HepG2 (cell line): Measurements from ENCODE around the gene ZNF821. TPM values are rescaled to one million over a fixed set of nuclear protein-coding genes. Genes with fewer than 3 reads are reported as not detected.

Source experiments
- ATAC-seq: fragments of 200-7000 bp; cut with Tn5 transposase; 3 replicates; pipeline ENCODE4 v1.9.1; 2020; ENCODE audit warnings: mild to moderate bottlenecking, moderate library complexity
- BruUV-seq: library from RNA; stranded (reverse); fragments of 400-500 nt; replicated peaks from 2 replicates; lab custom pipeline; 2021; lab: Mats Ljungman, UMichigan
- CTCF ChIA-PET: fragments of 300-600 bp; formaldehyde crosslinking; extraction: SDS; loops from one replicate; lab custom pipeline; 2021; ENCODE audit warnings: low total read pairs, inconsistent platforms, low intra/inter-chr PET ratio; lab: Yijun Ruan, JAX
- POLR2A ChIA-PET: fragments of 350-600 bp; sonication (Branson Sonifier 250); formaldehyde crosslinking; loops from one replicate; lab custom pipeline; 2020; ENCODE audit warnings: antibody characterized with exemption, inconsistent platforms; lab: Yijun Ruan, JAX
- DNase-seq: peaks from one replicate; pipeline ENCODE4 v3.0.0-alpha.2; 2015; ENCODE audit warnings: low spot score
- FAIRE-seq: peaks from 3 replicates; lab custom pipeline; 2011; peaks lifted over from hg19 to GRCh38; lab: Jason Lieb, UNC
- H2AFZ ChIP-seq: one replicate; pipeline ENCODE4 v1.6.1; 2011; ENCODE audit warnings: low read length, inconsistent platforms
- H3K27ac ChIP-seq: fragments of 300-600 bp; 3 replicates; pipeline ENCODE4 v1.8.0; 2011; ENCODE audit warnings: mixed run types, mild to moderate bottlenecking, mixed read lengths, low read length, inconsistent platforms; ENCODE audit not compliant: insufficient read depth; ENCODE audit errors: extremely low read length
- H3K27me3 ChIP-seq, 2 experiments: fragments of 200-600 bp in 1 of 2; 2 replicates in 1 of 2; 3 replicates in 1 of 2; pipeline versions ENCODE4 v1.6.0 to v1.8.0; 2011; ENCODE audit warnings: low read length in 2 of 2, mild to moderate bottlenecking in 2 of 2, moderate library complexity in 2 of 2, inconsistent platforms in 1 of 2; ENCODE audit not compliant: insufficient read depth in 2 of 2, control insufficient read depth in 1 of 2
- H3K36me3 ChIP-seq, 2 experiments: fragments of 200-600 bp in 1 of 2; replicated peaks in 1 of 2; 2 replicates in 1 of 2; 3 replicates in 1 of 2; pipeline versions ENCODE4 v1.5.1 to v1.8.0; 2011; ENCODE audit warnings: low read length in 2 of 2, inconsistent platforms in 1 of 2; ENCODE audit not compliant: insufficient read depth in 2 of 2, control insufficient read depth in 1 of 2
- H3K4me1 ChIP-seq: 2 replicates; pipeline ENCODE4 v1.5.1; 2012; ENCODE audit warnings: low read length, inconsistent platforms; ENCODE audit not compliant: insufficient read depth
- H3K4me2 ChIP-seq: 2 replicates; pipeline ENCODE4 v1.6.0; 2011; ENCODE audit warnings: low read depth, low read length, inconsistent platforms
- H3K4me3 ChIP-seq, 3 experiments: fragments of 200-600 bp in 1 of 3; sonication (generic), shearing (Covaris generic) in 1 of 3; replicated peaks in 1 of 3; 2 replicates each; pipeline ENCODE4 v1.5.1; 2011 to 2016; ENCODE audit warnings: low read length in 3 of 3, inconsistent platforms in 2 of 3, low read depth in 2 of 3, mild to moderate bottlenecking in 2 of 3, control low read depth in 1 of 3, mixed read lengths in 1 of 3; ENCODE audit not compliant: insufficient read depth in 1 of 3
- H3K79me2 ChIP-seq: one replicate; pipeline ENCODE4 v1.6.1; 2011; ENCODE audit warnings: low read length, inconsistent platforms; ENCODE audit not compliant: insufficient read depth
- H3K9ac ChIP-seq: 2 replicates; pipeline ENCODE4 v1.6.0; 2011; ENCODE audit warnings: mild to moderate bottlenecking, low read depth, low read length, inconsistent platforms; ENCODE audit not compliant: insufficient read depth
- H3K9me3 ChIP-seq: 2 replicates; pipeline ENCODE4 v1.5.1; 2012; ENCODE audit warnings: mild to moderate bottlenecking, low read length
- H4K20me1 ChIP-seq: 2 replicates; pipeline ENCODE4 v1.6.0; 2011; ENCODE audit warnings: inconsistent platforms, mild to moderate bottlenecking, low read length, moderate library complexity; ENCODE audit not compliant: insufficient read depth
- BORCS8-MEF2B ChIP-seq: sonication (generic); formaldehyde crosslinking; IDR thresholded peaks from 2 replicates; pipeline ENCODE4 v1.8.0; 2022; ENCODE audit warnings: mild to moderate bottlenecking, missing genetic modification reagents
- ETS1 ChIP-seq: sonication (generic); formaldehyde crosslinking; IDR thresholded peaks from 2 replicates; pipeline ENCODE4 v1.4.0; 2020; ENCODE audit warnings: missing genetic modification reagents
- GFI1 ChIP-seq: sonication (generic); formaldehyde crosslinking; IDR thresholded peaks from 2 replicates; pipeline ENCODE4 v1.5.0; 2020; ENCODE audit warnings: missing genetic modification reagents, mild to moderate bottlenecking, borderline replicate concordance
- ISX ChIP-seq: sonication (generic); formaldehyde crosslinking; conservative IDR thresholded peaks from 2 replicates; pipeline ENCODE4 v1.5.0; 2020; ENCODE audit warnings: missing genetic modification reagents
- JUND ChIP-seq: sonication (generic); formaldehyde crosslinking; IDR thresholded peaks from 2 replicates; pipeline ENCODE4 v1.8.0; 2022; ENCODE audit warnings: mild to moderate bottlenecking, missing genetic modification reagents
- MIER3 ChIP-seq: IDR thresholded peaks from 2 replicates; pipeline ENCODE4 v1.6.1; 2016; ENCODE audit warnings: missing compliant biosample characterization, borderline replicate concordance
- PHB2 ChIP-seq: fragments of 450-650 bp; IDR thresholded peaks from 2 replicates; pipeline ENCODE4 v1.6.1; 2018; ENCODE audit not compliant: partially characterized antibody
- SOX13 ChIP-seq, 3 experiments: fragments of 450-650 bp in 1 of 3; sonication (generic) in 1 of 3; formaldehyde crosslinking in 1 of 3; IDR thresholded peaks in 2 of 3; conservative IDR thresholded peaks in 1 of 3; 2 replicates each; pipeline versions ENCODE4 v1.5.0 to v1.6.1; 2016 to 2020; ENCODE audit warnings: antibody characterized with exemption in 1 of 3, mild to moderate bottlenecking in 1 of 3, missing compliant biosample characterization in 1 of 3, missing genetic modification reagents in 1 of 3, moderate library complexity in 1 of 3
- SOX6 ChIP-seq, 2 experiments: fragments of 450-650 bp in 1 of 2; sonication (generic) in 1 of 2; formaldehyde crosslinking in 1 of 2; IDR thresholded peaks; 2 replicates each; pipeline versions ENCODE4 v1.4.0 to v1.6.1; 2017 to 2020; ENCODE audit warnings: antibody characterized with exemption in 1 of 2, mild to moderate bottlenecking in 1 of 2, missing genetic modification reagents in 1 of 2
- ZNF264 ChIP-seq: sonication (generic); formaldehyde crosslinking; IDR thresholded peaks from 2 replicates; pipeline ENCODE4 v1.4.0; 2020; ENCODE audit warnings: missing genetic modification reagents
- ZNF556 ChIP-seq: sonication (generic); formaldehyde crosslinking; IDR thresholded peaks from 2 replicates; pipeline ENCODE4 v1.4.0; 2020; ENCODE audit warnings: mild to moderate bottlenecking, missing genetic modification reagents, borderline replicate concordance
- WGBS: methylation state at CpG from one replicate; pipeline ENCODE4 v1.1.6; 2017; ENCODE audit warnings: low lambda C conversion rate; 5-methylcytosine and 5-hydroxymethylcytosine counted together
- in situ Hi-C: cut with HindIII; loops from 2 replicates; pipeline ENCODE4 v1.10.0; 2017; ENCODE audit warnings: low pct_unique_long_range_greater_than_20kb; ENCODE audit not compliant: extremely low pct_ligation_motif_present
- intact Hi-C: fragments of 100-400 bp; cut with micrococcal nuclease; formaldehyde crosslinking; loops from one replicate; pipeline ENCODE4 v1.10.0; 2022; ENCODE audit not compliant: unreplicated experiment
- polyA plus RNA-seq, 8 experiments: library from polyadenylated mRNA; depleted of rRNA in 3 of 8; stranded (reverse) in 7 of 8; unstranded in 1 of 8; fragments of >200 nt; fragmentation: Illumina TruSeq in 4 of 8; extraction: Trizol in 4 of 8; gene quantifications; 2 replicates each; pipeline versions ENCODE4 v1.2.1 to v1.2.3, GENCODE V29; 2011 to 2016; ENCODE audit warnings: low read depth in 4 of 8, missing spikeins in 1 of 8, mixed read lengths in 1 of 8; ENCODE audit not compliant: insufficient read depth in 1 of 8
- total RNA-seq, 5 experiments: library from RNA; depleted of rRNA; stranded (reverse); fragments of >200 nt; fragmentation: Illumina TruSeq; extraction: Trizol; gene quantifications; 2 replicates each; pipeline ENCODE4 v1.2.3, GENCODE V29; 2016; ENCODE audit warnings: low read depth in 1 of 5
- TF ChIP-seq, protein P1 (sequence below): sonication (generic); formaldehyde crosslinking; conservative IDR thresholded peaks from 2 replicates; pipeline ENCODE4 v1.8.0; 2022; ENCODE audit warnings: mild to moderate bottlenecking, moderate library complexity, missing genetic modification reagents
- TF ChIP-seq, protein P2 (sequence below): sonication (generic); formaldehyde crosslinking; IDR thresholded peaks from 2 replicates; pipeline ENCODE4 v1.4.0; 2020; ENCODE audit warnings: mild to moderate bottlenecking, missing genetic modification reagents

Gene ZNF821
- total and polyA plus RNA-seq, 2 of the 13 experiments (the other 11 are each of a cell fraction or from before 2014, with no cell fraction given), result 7.0 to 9.1 TPM

- Histone ChIP-seq H2AFZ (no peak overlapping the region), H3K4me3 (no peak overlapping the region), H3K27me3 (no peaks in the 10 kb centered on the region; a peak in 1 of 5 replicates), H3K27ac (no peak overlapping the region), H3K9me3 (no peaks in the 10 kb centered on the region), H3K36me3 (peaks cover 0 to under 1% of the 10 kb centered on the region in 2 experiments; a peak in 3 of 5 replicates), H3K79me2 (peaks cover 22% of the 10 kb centered on the region), H3K4me1 (peaks cover 30% of the 10 kb centered on the region), H3K9ac (no peak overlapping the region), H4K20me1 (0 out of 2 replicates have a peak, but pooled peaks cover 4% of the 10 kb centered on the region), H3K4me2 (no peak overlapping the region)
- WGBS, result 60% methylated on average over 2 of the region's 2 CpGs
- FAIRE-seq (no peak), DNase-seq (no peak), ATAC-seq (no peak)
- CTCF ChIA-PET, result no interaction called here
- in situ Hi-C loops (no loop called here), intact Hi-C loops (no loop called here)
- POLR2A ChIA-PET, result interaction anchor here (0.6 to 1.8 kb wide), 3 partner anchors 35 to 480 kb away, joined by 3 to 6 read pairs (median 5); partner anchors contain the start of genes AP1G1, DHX38 and TXNL4B
- no TSS peak for BruUV-seq
- TF ChIP-seq, protein P1, sequence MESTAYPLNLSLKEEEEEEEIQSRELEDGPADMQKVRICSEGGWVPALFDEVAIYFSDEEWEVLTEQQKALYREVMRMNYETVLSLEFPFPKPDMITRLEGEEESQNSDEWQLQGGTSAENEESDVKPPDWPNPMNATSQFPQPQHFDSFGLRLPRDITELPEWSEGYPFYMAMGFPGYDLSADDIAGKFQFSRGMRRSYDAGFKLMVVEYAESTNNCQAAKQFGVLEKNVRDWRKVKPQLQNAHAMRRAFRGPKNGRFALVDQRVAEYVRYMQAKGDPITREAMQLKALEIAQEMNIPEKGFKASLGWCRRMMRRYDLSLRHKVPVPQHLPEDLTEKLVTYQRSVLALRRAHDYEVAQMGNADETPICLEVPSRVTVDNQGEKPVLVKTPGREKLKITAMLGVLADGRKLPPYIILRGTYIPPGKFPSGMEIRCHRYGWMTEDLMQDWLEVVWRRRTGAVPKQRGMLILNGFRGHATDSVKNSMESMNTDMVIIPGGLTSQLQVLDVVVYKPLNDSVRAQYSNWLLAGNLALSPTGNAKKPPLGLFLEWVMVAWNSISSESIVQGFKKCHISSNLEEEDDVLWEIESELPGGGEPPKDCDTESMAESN (CRISPR knock-in tag), result no peak
- TF ChIP-seq MIER3 (no peak), JUND (CRISPR knock-in tag) (no peak), BORCS8-MEF2B (no peak), ISX (CRISPR knock-in tag) (no peak), ZNF264 (CRISPR knock-in tag) (no peak), PHB2 (no peak), GFI1 (CRISPR knock-in tag) (no peak), ETS1 (CRISPR knock-in tag) (no peak), SOX13 (IDR thresholded peaks at IDR 0.05) (no peak), SOX13 (CRISPR knock-in tag; conservative IDR thresholded peaks at IDR 0.05 in 1 of 2, IDR thresholded peaks at IDR 0.05 in 1 of 2) (no peak), SOX6 (IDR thresholded peaks at IDR 0.05) (no peak), SOX6 (CRISPR knock-in tag; IDR thresholded peaks at IDR 0.05) (no peak), ZNF556 (CRISPR knock-in tag) (no peak)
- TF ChIP-seq, protein P2, sequence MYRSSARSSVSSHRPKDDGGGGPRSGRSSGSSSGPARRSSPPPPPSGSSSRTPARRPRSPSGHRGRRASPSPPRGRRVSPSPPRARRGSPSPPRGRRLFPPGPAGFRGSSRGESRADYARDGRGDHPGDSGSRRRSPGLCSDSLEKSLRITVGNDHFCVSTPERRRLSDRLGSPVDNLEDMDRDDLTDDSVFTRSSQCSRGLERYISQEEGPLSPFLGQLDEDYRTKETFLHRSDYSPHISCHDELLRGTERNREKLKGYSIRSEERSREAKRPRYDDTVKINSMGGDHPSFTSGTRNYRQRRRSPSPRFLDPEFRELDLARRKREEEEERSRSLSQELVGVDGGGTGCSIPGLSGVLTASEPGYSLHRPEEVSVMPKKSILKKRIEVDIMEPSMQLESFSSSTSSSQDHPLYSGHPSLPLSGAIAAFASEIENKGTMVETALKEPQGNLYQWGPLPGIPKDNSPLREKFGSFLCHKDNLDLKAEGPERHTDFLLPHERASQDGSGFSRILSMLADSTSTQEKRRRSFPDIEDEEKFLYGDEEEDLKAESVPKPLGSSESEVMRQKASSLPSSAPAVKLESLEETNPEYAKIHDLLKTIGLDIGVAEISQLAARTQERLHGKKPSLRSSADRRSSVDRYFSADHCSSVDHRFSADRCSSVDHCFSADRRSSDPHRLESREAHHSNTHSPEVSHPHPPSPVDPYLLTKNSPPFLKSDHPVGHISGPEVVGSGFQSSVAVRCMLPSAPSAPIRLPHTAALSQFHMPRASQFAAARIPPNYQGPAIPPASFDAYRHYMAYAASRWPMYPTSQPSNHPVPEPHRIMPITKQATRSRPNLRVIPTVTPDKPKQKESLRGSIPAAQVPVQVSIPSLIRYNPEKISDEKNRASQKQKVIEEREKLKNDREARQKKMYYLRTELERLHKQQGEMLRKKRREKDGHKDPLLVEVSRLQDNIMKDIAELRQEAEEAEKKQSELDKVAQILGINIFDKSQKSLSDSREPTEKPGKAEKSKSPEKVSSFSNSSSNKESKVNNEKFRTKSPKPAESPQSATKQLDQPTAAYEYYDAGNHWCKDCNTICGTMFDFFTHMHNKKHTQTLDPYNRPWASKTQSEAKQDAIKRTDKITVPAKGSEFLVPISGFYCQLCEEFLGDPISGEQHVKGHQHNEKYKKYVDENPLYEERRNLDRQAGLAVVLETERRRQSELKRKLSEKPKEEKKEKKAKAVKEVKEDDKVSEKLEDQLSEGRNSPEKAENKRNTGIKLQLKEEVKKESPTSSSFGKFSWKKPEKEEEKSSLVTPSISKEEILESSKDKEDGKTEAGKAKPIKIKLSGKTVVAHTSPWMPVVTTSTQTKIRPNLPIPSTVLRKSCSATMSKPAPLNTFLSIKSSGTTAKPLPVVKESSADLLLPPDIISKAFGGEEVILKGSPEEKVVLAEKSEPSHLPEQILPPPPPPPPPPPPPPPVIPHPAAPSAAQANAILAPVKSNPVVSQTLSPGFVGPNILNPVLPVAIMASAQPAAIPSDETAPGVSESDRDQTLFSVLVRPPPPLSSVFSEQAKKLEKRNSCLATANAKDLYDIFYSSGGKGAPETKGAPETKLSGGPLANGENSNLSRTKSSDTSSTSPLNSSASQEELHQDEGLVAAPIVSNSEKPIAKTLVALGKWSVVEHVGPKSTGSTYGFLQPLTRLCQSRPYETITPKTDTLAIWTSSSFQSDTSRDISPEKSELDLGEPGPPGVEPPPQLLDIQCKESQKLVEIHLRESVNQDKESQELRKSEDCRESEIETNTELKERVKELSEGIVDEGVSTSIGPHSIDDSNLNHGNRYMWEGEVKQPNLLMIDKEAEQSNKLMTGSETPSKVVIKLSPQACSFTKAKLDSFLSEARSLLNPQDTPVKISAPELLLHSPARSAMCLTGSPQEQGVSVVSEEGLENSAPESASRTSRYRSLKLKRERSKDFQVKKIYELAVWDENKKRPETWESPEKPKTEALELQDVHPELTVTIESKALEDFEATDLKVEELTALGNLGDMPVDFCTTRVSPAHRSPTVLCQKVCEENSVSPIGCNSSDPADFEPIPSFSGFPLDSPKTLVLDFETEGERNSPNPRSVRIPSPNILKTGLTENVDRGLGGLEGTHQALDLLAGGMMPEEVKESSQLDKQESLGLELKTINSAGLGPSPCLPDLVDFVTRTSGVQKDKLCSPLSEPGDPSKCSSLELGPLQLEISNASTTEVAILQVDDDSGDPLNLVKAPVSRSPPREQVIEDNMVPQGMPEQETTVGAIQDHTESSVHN (CRISPR knock-in tag), result no peak
These were observed 40.4 kb downstream of the ZNF821 start for GRCh38 chr16:71843572-71843971.
